Measurements from ENCODE around the gene SMCR8.
"Not testable (repeated sequence)": the region's sequence is repeated elsewhere in the genome, so short reads cannot be mapped to it uniquely, and the experiment has no call there.

Gene SMCR8

DNA sequence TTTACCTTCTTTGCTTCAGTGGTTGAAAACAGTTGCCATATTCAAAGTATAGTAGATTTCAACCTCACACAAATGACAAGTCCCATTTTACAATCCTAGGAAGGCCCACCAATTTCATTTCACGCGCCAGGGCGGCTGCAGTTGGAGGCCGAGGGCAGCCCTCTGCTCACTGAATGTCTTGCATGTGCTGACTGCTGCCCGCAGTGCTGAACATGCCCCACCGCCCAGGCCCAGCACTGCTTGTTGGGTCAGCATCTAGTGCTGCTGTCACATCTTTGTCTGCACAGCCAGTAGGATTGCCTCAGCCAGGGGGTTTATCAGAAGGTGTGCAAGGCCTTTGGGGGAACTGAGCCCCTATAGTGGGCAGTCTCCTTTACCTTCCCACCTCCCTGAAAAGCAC lies 11.5 kb downstream of the SMCR8 start:
- no peak for FAIRE-seq
- DNase-seq (ENCODE audit: insufficient read length, low spot score) = no peak
- TF ChIP-seq, protein P1, sequence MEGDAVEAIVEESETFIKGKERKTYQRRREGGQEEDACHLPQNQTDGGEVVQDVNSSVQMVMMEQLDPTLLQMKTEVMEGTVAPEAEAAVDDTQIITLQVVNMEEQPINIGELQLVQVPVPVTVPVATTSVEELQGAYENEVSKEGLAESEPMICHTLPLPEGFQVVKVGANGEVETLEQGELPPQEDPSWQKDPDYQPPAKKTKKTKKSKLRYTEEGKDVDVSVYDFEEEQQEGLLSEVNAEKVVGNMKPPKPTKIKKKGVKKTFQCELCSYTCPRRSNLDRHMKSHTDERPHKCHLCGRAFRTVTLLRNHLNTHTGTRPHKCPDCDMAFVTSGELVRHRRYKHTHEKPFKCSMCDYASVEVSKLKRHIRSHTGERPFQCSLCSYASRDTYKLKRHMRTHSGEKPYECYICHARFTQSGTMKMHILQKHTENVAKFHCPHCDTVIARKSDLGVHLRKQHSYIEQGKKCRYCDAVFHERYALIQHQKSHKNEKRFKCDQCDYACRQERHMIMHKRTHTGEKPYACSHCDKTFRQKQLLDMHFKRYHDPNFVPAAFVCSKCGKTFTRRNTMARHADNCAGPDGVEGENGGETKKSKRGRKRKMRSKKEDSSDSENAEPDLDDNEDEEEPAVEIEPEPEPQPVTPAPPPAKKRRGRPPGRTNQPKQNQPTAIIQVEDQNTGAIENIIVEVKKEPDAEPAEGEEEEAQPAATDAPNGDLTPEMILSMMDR (IDR thresholded peaks at IDR 0.05; ENCODE audit: insufficient read depth, missing control alignments) = no peak

DNA sequence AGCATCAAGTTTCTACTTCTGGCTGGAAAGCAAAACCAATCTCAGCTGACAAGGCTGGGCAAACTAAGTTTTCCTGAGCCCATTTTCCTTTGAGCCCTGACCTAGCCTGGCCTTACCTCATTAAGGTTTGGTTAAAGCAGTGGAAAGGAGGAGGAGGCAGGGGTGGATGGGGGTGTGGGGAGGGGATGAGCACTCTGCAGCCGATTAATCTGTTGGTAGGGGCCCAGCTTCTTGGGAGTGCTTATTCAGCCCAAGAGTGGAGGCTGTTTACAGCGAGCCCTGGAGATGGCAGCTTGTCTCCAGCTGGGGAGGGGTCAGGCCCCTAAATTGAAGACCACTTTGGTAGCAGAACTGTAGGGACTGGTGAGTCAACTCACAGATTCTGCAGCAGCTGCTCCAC lies 12.0 kb downstream of the SMCR8 start:
- no peak for FAIRE-seq

DNA sequence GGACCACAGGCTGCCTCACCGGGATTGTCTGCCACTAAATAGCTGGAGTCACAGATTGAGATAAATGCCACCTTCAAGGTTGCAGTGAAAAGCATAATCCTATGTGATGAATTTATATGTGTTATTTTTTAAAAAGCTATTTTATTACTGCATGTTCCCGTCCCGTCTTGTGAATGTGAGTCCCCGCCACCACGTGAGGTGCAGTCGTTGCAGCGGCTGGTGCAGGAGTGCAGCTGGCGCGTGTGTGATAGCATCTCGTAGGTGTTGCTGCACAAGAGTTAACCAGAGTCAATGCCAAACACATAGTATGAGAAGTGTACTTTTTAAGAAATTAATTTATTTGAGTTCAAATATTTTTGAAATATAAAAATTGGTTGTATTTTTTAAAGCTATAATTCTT lies 12.5 kb downstream of the SMCR8 start:
- TF ChIP-seq, protein P1 (IDR thresholded peaks at IDR 0.05; ENCODE audit: insufficient read depth, missing control alignments) = no peak
- DNase-seq (ENCODE audit: insufficient read length, low spot score) (no peak), FAIRE-seq (no peak)

More for the DNA sequence above, 12.0 kb downstream of the SMCR8 start:
- TF ChIP-seq, protein P1 (IDR thresholded peaks at IDR 0.05; ENCODE audit: insufficient read depth, missing control alignments) = no peak
- DNase-seq (ENCODE audit: insufficient read length, low spot score) = no peak

DNA sequence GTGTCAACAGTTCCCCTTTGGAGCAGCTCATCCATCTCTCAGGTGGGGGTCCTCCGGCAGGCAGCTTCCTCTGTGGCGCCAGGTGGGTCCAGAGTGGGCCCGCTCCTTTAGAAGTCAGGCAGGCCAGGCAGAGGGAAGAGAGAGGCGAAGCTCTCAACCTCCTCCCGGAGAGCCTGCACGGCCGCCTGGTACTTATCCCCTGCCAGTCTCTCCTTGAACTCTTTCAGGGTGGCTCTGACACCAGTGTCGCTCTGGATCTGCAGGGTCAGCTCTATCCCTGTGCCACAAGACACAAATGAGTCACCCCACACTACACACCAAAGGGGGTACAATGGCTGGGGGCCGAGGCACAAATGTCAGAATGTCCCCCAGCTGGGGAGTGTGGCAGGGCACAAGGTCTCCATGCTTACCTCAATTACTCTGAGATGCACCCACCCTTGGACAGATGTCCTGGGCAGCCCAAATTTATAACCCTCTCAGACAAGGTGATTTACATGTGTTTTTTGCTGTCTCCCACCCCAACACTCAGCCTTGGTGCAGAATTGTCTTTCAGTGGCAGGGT lies 13.6 kb downstream of the SMCR8 start:
- DNase-seq (ENCODE audit: insufficient read length, low spot score) = no peak
- no peak for FAIRE-seq
- TF ChIP-seq, protein P1 (IDR thresholded peaks at IDR 0.05; ENCODE audit: insufficient read depth, missing control alignments) = no peak

DNA sequence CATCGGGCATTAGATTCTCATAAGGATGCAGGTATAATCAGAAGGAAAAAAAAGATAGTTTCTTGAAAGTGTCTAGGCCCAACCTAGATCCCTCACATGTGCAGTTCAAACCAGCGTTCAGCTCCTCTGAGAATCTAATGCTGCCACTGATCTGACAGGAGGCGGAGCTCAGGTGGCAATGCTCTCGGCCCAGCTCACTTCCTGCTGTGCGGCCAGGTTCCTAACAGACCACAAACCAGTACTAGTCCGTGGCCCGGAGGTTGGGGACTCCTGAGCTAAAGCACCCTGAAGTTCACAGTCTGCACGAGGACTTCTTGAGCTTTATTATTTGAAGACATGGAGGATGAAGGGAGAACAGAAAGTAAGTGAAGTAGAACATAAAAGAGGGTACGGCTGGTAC lies 16.8 kb downstream of the SMCR8 start:
- FAIRE-seq (no peak), DNase-seq (ENCODE audit: insufficient read length, low spot score) (no peak)
- TF ChIP-seq, protein P1 (IDR thresholded peaks at IDR 0.05; ENCODE audit: insufficient read depth, missing control alignments) = no peak

DNA sequence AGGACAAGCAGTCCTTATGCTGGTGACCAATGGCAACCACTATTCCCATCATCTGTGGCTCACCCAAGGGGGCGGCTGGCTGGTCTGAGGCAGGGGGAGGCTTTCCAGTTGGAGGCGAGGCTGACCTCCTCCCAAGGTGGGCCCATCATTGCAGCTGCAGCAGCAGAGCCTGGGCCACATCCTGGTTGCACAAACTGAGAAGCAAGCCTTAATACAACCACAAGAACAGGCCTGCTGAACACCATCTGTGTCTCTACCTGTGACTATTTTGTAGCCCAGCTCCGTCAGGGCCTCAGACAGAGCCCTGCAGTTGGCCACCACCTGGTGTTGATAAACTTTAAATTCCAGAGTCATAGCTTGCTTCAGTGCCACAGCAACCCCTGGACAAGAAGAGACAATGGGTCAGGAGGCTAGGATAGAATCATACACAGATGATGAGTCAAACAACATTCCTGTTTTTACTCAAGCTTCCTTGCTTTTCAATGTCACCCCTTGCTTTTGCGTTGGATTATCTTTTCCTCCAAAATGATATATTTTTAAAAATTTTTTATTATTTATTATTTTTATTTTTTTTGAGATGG lies 17.9 kb downstream of the SMCR8 start:
- no peak for FAIRE-seq
- no peak for DNase-seq (ENCODE audit: insufficient read length, low spot score)
- TF ChIP-seq, protein P1 (IDR thresholded peaks at IDR 0.05; ENCODE audit: insufficient read depth, missing control alignments) = no peak

DNA sequence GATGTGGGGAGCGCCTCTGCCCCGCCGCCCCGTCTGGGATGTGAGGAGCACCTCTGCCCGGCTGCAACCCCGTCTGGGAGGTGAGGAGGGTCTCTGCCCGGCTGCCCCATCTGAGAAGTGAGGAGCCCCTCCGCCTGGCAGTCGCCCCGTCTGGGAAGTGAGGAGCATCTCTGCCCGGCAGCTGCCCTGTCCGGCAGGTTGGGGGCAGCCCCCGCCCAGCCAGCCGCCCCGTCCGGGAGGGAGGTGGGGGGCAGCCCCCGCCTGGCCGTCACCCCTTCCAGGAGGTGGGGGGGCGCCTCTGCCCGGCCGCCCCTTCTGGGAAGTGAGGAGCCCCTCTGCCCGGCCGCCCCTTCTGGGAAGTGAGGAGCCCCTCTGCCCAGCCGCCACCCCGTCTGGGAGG lies 23.1 kb downstream of the SMCR8 start:
- DNase-seq (ENCODE audit: insufficient read length, low spot score); FAIRE-seq: not testable (repeated sequence)

All from D721Med (cell line).